Fibroblast of mammary gland (primary cell): ENCODE results near the gene MICAL2.

ENCODE experiments used
- DNase-seq: peaks from one replicate; pipeline ENCODE4 v3.0.0-alpha.2; 2010; ENCODE audit warnings: low read depth
- H3K4me3 ChIP-seq: 2 replicates; pipeline ENCODE4 v1.5.1; 2011; ENCODE audit warnings: low read depth, mild to moderate bottlenecking, low read length, moderate library complexity; ENCODE audit not compliant: control insufficient read depth
- TF ChIP-seq, protein P1 (sequence below): conservative IDR thresholded peaks from 2 replicates; pipeline ENCODE4 v1.5.1; 2011; ENCODE audit warnings: low read depth, low read length, inconsistent platforms; ENCODE audit not compliant: control insufficient read depth, insufficient read depth

MICAL2 gene

GRCh38 chr11:12214751-12215150 lies 104.4 kb downstream of the MICAL2 start:
- no peak overlapping the region for H3K4me3 ChIP-seq
- no peak for DNase-seq
- TF ChIP-seq, protein P1, sequence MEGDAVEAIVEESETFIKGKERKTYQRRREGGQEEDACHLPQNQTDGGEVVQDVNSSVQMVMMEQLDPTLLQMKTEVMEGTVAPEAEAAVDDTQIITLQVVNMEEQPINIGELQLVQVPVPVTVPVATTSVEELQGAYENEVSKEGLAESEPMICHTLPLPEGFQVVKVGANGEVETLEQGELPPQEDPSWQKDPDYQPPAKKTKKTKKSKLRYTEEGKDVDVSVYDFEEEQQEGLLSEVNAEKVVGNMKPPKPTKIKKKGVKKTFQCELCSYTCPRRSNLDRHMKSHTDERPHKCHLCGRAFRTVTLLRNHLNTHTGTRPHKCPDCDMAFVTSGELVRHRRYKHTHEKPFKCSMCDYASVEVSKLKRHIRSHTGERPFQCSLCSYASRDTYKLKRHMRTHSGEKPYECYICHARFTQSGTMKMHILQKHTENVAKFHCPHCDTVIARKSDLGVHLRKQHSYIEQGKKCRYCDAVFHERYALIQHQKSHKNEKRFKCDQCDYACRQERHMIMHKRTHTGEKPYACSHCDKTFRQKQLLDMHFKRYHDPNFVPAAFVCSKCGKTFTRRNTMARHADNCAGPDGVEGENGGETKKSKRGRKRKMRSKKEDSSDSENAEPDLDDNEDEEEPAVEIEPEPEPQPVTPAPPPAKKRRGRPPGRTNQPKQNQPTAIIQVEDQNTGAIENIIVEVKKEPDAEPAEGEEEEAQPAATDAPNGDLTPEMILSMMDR, result no peak

DNA sequence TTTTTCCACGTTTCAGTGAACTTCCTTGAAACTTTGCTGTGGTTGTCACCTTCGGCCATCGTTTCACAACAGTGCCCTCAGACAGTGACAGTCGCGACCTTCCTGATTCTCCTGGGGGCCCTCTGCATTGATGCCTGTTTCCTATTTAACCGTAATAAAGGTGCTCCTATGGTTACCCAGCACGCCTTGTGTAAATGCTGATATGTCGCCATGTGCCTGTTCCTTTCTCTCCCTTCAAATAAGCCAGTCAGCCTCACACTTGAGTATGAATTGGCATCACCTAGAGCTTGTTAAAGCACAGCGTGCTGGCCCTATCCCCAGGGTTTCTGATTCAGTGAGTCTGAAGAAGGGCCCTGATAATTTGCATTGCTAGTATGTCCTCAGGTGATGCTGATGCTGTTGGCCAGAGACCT lies 104.8 kb downstream of the MICAL2 start:
- no peak for DNase-seq
- TF ChIP-seq, protein P1, result no peak
- H3K4me3 ChIP-seq, result no peak overlapping the region

- TF ChIP-seq, protein P1, result no peak
- DNase-seq, result no peak
- H3K4me3 ChIP-seq, result no peak overlapping the region
Observed at GRCh38 chr11:12216041-12216451, 105.7 kb downstream of the MICAL2 start.

- TF ChIP-seq, protein P1, result no peak
- H3K4me3 ChIP-seq, result no peak overlapping the region
- no peak for DNase-seq
Observed at GRCh38 chr11:12216671-12217374, 106.4 kb downstream of the MICAL2 start.

- H3K4me3 ChIP-seq, result no peak overlapping the region
- DNase-seq, result no peak
- TF ChIP-seq, protein P1, result no peak
Observed at GRCh38 chr11:12217879-12218278, 107.5 kb downstream of the MICAL2 start.

DNA sequence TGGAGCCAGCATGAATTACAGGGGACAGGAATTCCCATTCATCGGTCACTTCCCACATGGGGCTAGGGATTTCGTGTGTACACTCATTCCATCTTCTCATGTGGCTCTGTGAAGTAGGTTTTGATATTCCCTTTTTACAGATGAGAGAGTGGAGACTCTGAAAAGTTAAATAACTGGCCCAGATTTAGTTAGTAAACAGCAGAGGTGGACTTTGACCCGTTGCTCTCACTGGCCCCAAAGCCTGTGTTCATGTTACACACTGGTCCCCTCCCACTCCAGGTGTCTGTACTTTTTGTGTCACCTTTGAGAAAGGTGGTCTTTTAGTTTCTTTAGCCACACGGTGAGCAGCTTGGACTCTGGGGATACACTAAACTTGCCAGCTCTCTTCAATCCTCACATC lies 108.5 kb downstream of the MICAL2 start:
- TF ChIP-seq, protein P1, result no peak
- H3K4me3 ChIP-seq, result no peak overlapping the region
- DNase-seq, result no peak
